Osteoblast (primary cell): ENCODE data around the gene VENTX. TPM values are rescaled to one million over a fixed set of nuclear protein-coding genes. Genes with fewer than 3 reads are reported as not detected.

Experiments
- DNase-seq: peaks from one replicate; pipeline ENCODE4 v3.0.0; 2011; ENCODE audit warnings: low spot score, mixed read lengths; ENCODE audit not compliant: insufficient read length; ENCODE audit errors: missing footprints
- H2AFZ ChIP-seq: 2 replicates; pipeline ENCODE4 v1.6.0; 2011; ENCODE audit warnings: mild to moderate bottlenecking, low read length
- H3K27ac ChIP-seq: 2 replicates; pipeline ENCODE4 v1.5.1; 2011; ENCODE audit warnings: mild to moderate bottlenecking, low read depth, low read length, moderate library complexity
- H3K27me3 ChIP-seq: 2 replicates; pipeline ENCODE4 v1.6.0; 2012; ENCODE audit warnings: mild to moderate bottlenecking, control low read depth, inconsistent platforms, low read length, moderate library complexity; ENCODE audit not compliant: insufficient read depth
- H3K36me3 ChIP-seq: 2 replicates; pipeline ENCODE4 v1.5.1; 2011; ENCODE audit warnings: mild to moderate bottlenecking, low read length, control low read depth, moderate library complexity; ENCODE audit not compliant: insufficient read depth
- H3K4me1 ChIP-seq: 2 replicates; pipeline ENCODE4 v1.5.1; 2011; ENCODE audit warnings: mild to moderate bottlenecking, low read length, control low read depth, moderate library complexity; ENCODE audit not compliant: insufficient read depth
- H3K4me2 ChIP-seq: 2 replicates; pipeline ENCODE4 v1.6.0; 2011; ENCODE audit warnings: mild to moderate bottlenecking, low read length; ENCODE audit not compliant: insufficient read depth
- H3K4me3 ChIP-seq: fragments of 200-600 bp; sonication (generic); 3 replicates; pipeline ENCODE4 v1.5.1; 2012; ENCODE audit warnings: mild to moderate bottlenecking, low read length, inconsistent platforms; ENCODE audit not compliant: insufficient read depth
- H3K79me2 ChIP-seq: 2 replicates; pipeline ENCODE4 v1.6.0; 2012; ENCODE audit warnings: mild to moderate bottlenecking, low read length, control low read depth, inconsistent platforms; ENCODE audit not compliant: insufficient read depth
- H3K9me3 ChIP-seq: 2 replicates; pipeline ENCODE4 v1.5.1; 2011; ENCODE audit warnings: low read depth, low read length, control low read depth
- H4K20me1 ChIP-seq: 2 replicates; pipeline ENCODE4 v1.6.0; 2012; ENCODE audit warnings: mild to moderate bottlenecking, low read length, control low read depth; ENCODE audit not compliant: insufficient read depth
- CTCF ChIP-seq: IDR thresholded peaks from 2 replicates; pipeline ENCODE4 v1.5.1; 2011; ENCODE audit warnings: mild to moderate bottlenecking, low read depth, low read length, moderate library complexity; ENCODE audit errors: extremely low read depth
- total RNA-seq: library from RNA; depleted of rRNA; stranded (reverse); fragments of >200 nt; gene quantifications from 2 replicates; pipeline ENCODE4 v1.2.3, GENCODE V29; 2012

The VENTX gene
- total RNA-seq, 1 donor: not detected

GRCh38 chr10:133278577-133279265, 41.1 kb downstream of the VENTX start:
- H3K27ac ChIP-seq: no peak overlapping the region

DNA sequence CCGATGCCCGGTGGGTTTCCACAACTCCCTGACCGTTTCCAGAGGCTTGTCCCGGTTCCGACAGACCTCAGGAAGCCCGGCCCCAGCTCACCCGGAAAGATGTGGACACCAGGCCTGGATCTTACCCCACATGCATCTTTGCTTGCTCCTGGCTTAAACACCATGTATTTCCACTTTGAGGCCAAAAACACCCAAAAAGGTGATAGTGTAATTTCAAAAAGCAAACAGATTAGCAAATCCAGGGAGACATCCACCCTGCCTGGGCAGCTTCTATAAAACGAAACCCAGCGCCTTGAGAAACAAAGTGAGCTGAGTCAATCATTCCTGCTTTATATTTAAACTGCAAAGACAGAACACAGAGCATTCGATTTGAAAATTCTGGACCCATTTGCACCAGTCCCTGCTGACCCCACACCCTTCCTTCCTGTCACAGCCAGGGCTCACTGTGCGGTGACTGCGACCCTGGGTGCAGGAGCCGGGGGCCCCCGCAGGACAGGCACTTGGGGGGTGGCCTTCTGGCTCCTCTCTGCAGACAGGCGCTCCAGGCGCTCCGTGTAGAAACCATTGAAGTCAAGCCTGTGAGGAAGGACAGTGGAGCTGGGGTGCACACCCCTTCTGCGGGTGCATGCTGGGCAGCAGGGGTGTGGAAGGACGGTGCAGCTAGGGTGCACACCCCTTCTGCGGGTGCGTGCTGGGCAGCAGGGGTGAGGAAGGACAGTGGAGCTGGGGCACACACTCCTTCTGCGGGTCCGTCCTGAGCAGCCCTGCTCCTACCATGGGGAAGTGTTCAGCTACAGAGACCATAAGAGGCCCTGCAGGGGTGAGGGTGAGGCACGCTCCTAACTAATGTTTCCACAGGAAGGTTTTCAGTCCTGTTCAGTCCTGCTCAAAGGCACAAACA, 41.9 kb downstream of the VENTX start:
- peak; percentile 87 for DNase-seq
- no peak for TF ChIP-seq CTCF
- Histone ChIP-seq H4K20me1 (peaks cover 10% of the 10 kb centered on the region), H2AFZ (no peak overlapping the region), H3K4me3 (no peak overlapping the region), H3K4me2 (no peak overlapping the region), H3K27ac (no peak overlapping the region), H3K4me1 (no peaks in the 10 kb centered on the region), H3K27me3 (peaks cover 19% of the 10 kb centered on the region), H3K9me3 (no peaks in the 10 kb centered on the region), H3K36me3 (peaks cover 25% of the 10 kb centered on the region), H3K79me2 (no peaks in the 10 kb centered on the region)

More at GRCh38 chr10:133278577-133279265, 41.1 kb downstream of the VENTX start:
- peaks cover 19% of the 10 kb centered on the region for H3K27me3 ChIP-seq
- no peak overlapping the region for H2AFZ ChIP-seq
- H4K20me1 ChIP-seq: peaks cover 10% of the 10 kb centered on the region
- no peak overlapping the region for H3K4me2 ChIP-seq
- TF ChIP-seq CTCF: no peak
- H3K9me3 ChIP-seq: no peaks in the 10 kb centered on the region
- H3K4me1 ChIP-seq: no peaks in the 10 kb centered on the region
- H3K4me3 ChIP-seq: no peak overlapping the region
- DNase-seq: peak; percentile 91
- no peaks in the 10 kb centered on the region for H3K79me2 ChIP-seq
- peaks cover 24% of the 10 kb centered on the region for H3K36me3 ChIP-seq

DNA sequence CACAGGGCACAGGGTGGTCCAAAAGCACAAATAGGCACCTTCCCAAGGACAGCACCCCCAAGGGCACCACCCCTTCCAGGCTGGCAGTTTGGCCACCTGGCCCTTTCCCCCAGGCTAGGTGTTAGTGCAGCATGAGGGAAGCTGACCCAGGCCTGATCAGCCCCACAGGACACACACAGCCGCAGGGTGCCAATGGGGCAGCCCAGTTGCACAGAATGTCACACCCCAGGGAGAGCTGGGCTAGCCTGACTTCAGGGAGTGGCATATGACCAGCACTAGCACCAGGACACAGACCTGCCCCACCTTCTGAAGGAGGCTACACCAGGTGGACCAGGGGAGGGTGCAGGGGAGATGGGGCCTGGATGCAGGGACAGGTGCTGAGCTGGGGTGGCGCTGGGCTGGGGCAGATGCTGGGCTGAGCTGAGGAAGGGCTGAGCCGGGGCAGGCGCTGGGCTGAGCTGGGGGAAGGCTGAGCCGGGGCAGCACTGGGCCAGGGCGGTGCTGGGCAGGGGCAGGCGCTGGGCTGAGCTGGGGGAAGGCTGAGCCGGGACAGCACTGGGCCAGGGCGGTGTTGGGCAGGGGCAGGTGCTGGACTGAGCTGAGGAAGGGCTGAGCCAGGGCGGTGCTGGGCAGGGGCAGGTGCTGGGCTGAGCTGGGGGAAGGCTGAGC, 42.9 kb downstream of the VENTX start:
- no peaks in the 10 kb centered on the region for H3K4me1 ChIP-seq
- no peak overlapping the region for H3K4me3 ChIP-seq
- H3K4me2 ChIP-seq: no peak overlapping the region
- no peak for TF ChIP-seq CTCF
- H2AFZ ChIP-seq: no peak overlapping the region
- H3K9me3 ChIP-seq: no peaks in the 10 kb centered on the region
- H3K27ac ChIP-seq: no peak overlapping the region
- H3K27me3 ChIP-seq: peaks cover 16% of the 10 kb centered on the region
- peaks cover 34% of the 10 kb centered on the region for H3K36me3 ChIP-seq
- no peaks in the 10 kb centered on the region for H3K79me2 ChIP-seq
- H4K20me1 ChIP-seq: peaks cover 10% of the 10 kb centered on the region
- peak; percentile 87 for DNase-seq

- no peak overlapping the region for H2AFZ ChIP-seq
- H3K4me3 ChIP-seq: no peak overlapping the region
- H3K27me3 ChIP-seq: peaks cover 10% of the 10 kb centered on the region
- H3K4me2 ChIP-seq: no peak overlapping the region
- TF ChIP-seq CTCF: no peak
- peaks cover 3% of the 10 kb centered on the region for H3K79me2 ChIP-seq
- H4K20me1 ChIP-seq: peaks cover 12% of the 10 kb centered on the region
- H3K36me3 ChIP-seq: peaks cover 40% of the 10 kb centered on the region
- no peak for DNase-seq
- H3K27ac ChIP-seq: no peak overlapping the region
- no peaks in the 10 kb centered on the region for H3K4me1 ChIP-seq
- no peaks in the 10 kb centered on the region for H3K9me3 ChIP-seq
Observed at GRCh38 chr10:133281084-133281483, 43.4 kb downstream of the VENTX start.
